Measurements from ENCODE around the gene GULP1.

- TF ChIP-seq CTCF (conservative IDR thresholded peaks at IDR 0.05 in 1 of 2, IDR thresholded peaks at IDR 0.05 in 1 of 2; ENCODE audit: extremely low read depth in 1 of 2, insufficient read depth in 1 of 2, low read depth in 1 of 2, low read length in 2 of 2) (no peak), EZH2 (IDR thresholded peaks at IDR 0.05; ENCODE audit: borderline replicate concordance, low read length) (no peak)
Observed at GRCh38 chr2:188437537-188437936, 145.9 kb downstream of the GULP1 start.

All from mammary epithelial cell (primary cell).